NCI-H146 (cell line): ENCODE data around the gene COLQ.
"Not testable (repeated sequence)": the region's sequence is repeated elsewhere in the genome, so short reads cannot be mapped to it uniquely, and the experiment has no call there.

ENCODE experiments used
- DNase-seq: peaks from one replicate; lab custom pipeline; 2025; lab: John Stamatoyannopoulos, UW

COLQ gene

DNA sequence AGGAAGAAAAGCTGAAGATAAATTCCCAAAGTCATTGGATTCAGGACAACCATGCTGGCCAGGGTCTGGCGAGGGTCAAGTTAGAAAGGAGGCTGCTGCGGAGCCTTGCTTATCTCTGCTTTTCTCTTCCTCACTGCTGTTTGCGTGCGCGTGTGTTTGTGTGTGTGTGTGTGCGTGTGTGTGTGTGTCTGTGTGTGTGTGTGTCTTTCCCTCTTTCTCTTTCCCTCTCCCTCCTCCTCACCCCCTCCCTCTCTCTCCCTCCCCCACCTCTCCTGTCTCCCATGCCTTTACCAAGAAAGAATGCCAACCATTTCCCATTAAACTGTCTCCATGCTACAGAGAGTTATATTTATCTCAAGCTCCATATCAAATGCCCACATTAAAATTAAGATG is at the start of gene COLQ:
COLQ (minus strand) TSS at position 134 of the 393 bp plus-strand sequence; CDS start at position 53, 81 bp downstream.
- no peak for DNase-seq

DNA sequence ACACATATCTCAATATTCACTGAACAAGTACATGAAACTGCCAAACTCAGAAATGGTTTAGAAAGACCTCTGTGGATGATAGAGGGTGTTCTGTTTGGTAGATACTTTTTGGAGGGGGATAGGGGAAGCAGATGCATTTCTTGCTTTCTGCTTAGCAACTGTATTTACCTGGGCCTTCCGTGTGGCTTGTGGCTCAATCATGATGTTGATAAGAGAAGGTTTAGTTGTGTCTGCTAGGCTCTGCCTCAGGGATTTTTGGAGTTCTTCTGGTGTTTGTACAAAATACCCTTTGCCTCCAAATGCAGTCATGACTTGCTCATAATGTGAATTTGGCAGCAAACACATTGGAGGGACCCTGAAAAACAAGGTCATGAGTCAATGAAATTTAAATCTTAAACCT is 41.7 kb upstream of the COLQ start:
- no peak for DNase-seq

- DNase-seq, result no peak
These were observed 41.1 kb upstream of the COLQ start for GRCh38 chr3:15562560-15562959.

DNA sequence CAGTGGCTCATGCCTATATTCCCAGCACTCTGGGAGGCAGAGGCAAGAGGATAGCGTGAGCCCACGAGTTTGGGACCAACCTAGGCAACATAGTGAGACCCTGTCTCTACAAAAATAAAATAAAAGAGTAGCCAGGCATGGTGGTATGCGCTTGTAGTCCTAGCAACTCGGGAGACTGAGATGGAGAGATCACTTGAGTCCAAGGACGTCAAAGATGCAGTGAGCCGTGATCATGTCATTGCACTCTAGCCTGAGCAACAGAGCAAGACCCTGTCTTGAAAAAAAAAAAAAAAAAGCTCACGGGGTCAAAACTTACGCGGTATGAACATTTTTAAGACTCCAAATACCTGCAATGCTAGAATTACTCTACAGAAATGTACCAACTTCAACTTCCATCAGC is 37.1 kb upstream of the COLQ start:
- no peak for DNase-seq

DNA sequence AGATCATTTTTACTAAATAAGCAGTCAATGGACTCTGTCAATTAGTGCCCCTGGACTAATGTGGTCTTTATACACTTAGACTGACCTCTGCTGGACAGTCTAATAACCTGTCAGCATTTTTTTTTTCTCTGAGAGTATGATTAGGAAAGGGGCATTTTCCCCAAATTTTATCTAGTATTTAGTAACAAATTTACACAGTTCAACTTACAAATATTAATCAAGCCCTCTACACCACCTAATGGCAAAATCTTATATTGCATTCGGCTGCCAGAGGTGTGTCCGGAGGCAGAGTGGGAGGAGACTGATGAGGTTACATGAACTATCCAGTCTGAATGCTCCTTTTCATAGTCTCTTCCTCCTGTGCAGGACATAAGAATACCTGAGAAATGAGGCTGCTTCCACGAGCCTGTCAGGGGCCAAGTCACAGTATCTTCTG is 36.0 kb upstream of the COLQ start:
- peak; percentile 43 for DNase-seq

DNA sequence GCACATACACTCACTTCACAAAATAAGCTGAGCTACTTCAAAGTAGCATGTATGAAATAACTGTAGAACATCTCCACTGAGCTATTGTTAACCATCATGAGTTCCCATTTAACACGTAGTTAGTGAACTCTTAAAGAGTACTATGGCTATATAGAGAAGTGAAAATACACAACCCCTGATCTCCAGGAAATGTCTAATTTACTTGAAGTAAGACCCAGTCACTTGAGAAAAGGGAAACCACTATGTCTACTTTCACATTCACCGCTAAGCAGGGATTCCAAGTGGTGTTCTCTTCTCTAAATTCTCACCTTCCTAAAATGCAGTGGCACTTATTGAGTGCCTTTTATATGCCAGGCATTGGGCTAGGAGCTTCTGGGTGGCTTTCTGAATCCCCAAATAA is 35.0 kb upstream of the COLQ start:
- no peak for DNase-seq

DNA sequence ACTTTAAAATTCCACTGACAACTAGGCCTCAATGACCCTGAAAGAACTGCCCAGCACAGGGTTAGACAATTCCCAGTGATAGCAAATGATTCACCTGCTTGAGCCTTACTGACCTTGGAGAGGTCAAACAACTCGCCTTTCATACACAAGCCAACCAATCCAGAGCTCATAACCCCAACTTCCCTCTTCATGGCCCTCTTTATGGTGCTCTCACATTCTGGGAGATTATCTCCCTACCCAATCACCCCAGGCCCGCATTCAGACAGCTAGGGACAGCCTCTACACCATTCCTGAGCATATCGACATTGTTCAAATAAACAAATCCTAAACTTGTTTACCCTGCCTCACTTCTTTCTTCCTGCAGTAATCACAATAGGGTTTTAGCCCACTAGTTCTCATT is 32.2 kb upstream of the COLQ start:
- DNase-seq, result no peak

- no peak for DNase-seq
These were observed 30.4 kb upstream of the COLQ start for GRCh38 chr3:15551902-15552301.

- DNase-seq, result no peak
These were observed 28.3 kb upstream of the COLQ start for GRCh38 chr3:15549846-15550245.

GRCh38 chr3:15542614-15543013 is 21.1 kb upstream of the COLQ start:
- DNase-seq, result peak; percentile 21

- DNase-seq, result no peak
These were observed 19.9 kb upstream of the COLQ start for GRCh38 chr3:15541371-15541770.

DNA sequence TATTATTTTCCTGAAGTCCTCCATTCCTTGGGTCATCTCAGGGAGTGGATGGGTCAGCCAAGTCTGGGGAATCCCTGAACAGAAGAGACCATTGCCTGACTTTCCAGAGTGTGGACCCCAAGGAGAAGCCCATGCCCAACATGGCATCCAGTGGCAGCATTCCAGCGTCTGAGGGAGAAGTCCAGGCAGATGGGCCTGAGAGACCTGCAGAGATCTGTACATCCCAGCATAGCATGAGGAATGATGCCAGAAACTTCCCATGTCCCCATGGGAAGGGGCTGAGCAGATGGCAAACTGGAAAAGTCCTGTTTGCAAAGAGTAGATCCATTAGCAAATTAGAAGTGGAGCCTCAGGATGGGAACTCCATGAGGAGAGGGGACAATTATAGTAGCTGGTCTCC is 17.6 kb upstream of the COLQ start:
- DNase-seq, result no peak

DNA sequence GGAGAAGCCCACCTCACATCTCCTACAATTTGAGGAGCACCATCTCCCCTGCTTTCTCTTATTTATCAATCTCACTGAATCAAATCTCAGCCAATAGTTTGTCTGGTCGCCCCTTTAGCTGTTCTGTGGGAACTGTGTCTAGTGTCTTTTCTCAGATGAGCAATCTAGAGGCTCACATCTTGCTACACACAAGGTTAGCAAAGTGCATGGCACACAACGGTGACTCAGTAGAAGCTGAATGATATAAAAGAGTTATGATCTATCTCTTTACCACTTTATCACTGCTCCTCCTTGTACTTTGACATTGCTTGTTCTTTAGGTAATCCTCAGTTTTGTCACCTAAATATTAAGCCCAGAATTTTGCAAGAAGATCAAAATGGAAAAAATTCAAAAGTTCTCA is 16.8 kb upstream of the COLQ start:
- DNase-seq, result no peak

GRCh38 chr3:15536856-15537255 is 15.3 kb upstream of the COLQ start:
- DNase-seq, result no peak

GRCh38 chr3:15535732-15536131 is 14.2 kb upstream of the COLQ start:
- DNase-seq, result no peak

- DNase-seq, result not testable (repeated sequence)
These were observed 11.1 kb upstream of the COLQ start for GRCh38 chr3:15532614-15533013.

GRCh38 chr3:15531346-15531745 is 9.8 kb upstream of the COLQ start:
- no peak for DNase-seq

GRCh38 chr3:15528854-15529537 is 7.5 kb upstream of the COLQ start:
- DNase-seq, result no peak

GRCh38 chr3:15527031-15527459 is 5.5 kb upstream of the COLQ start:
- DNase-seq, result no peak

DNA sequence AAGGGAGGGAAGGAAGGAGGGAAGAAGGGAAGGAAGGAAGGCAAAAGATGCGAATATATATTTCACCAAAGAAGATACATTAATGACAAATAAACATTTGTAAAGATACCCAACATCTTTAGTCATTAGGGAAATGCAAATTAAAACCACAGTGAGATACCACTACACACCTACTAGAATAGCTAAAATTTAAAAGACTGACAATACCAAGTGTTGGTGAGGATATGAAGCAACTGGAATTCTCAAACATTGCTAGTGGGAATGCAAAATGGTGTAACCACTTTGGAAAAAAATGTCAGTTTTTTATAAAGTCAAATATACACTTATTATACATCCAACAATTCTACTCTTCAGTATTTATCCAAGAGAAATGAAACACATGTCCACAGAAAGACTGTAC is 4.3 kb upstream of the COLQ start:
- DNase-seq, result no peak

- no peak for DNase-seq
These were observed 2.3 kb upstream of the COLQ start for GRCh38 chr3:15523660-15524417.

DNA sequence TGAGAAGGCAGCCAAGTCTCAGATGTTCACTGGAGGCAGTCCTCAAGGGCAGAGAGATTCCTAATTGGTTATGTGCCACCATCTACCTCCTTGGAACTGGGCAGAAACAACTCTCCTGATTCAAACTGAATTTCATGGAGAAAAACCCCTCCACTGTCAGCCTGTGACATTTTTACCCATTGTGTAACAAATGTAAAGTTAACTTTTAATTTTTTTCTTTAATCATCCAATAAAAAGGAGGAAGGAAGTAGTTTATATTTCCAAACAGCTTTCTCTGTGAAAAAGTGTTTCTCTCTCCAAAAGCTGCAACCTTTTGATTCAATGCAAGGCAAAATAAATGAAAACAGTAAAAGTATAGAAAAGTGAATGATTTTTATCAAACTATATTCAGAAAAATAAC is 510 bp upstream of the COLQ start:
- DNase-seq, result no peak

DNA sequence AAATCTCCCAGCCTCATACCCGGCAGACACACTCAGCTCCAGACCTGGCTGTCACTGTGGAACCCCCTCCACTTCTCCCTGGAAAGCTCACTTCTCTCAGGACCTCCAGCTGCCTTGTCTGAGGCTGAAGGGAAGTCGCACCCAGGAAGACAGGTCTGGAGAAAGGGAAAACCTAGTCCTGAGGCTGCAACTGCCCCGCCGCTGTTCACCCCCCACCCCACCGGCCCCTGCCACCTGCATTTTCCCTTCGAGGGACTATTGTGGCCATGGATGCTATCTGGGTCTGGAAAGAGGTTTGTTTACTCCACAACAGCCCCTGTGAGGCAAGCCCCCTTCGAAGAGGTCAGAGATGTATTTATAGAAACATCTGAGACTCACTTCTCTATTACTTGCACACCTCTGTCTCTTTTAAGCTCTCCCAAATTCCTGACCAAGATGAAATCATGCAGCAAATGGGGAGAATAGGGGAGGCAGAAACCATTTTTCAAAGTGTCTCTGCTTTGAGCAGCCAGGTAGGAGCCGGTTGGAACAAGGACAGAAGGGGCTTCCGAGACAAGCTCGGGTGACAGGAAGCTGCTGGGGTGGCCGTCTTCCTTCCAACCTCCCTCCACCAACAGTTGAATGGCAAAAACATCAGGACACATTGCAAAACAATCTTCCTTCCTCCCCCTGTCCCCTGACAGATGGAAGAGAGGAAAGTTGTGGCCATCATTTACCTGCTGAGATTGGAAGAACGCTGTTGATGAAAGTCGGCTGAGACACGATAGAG is 518 bp downstream of the COLQ start:
- no peak for DNase-seq
